SK-N-SH treated with all-trans-retinoic acid at 6 μM for 48 hours (cell line): Measurements from ENCODE around the gene PSORS1C2.

Experiments
- ATAC-seq: fragments of 200-7000 bp; cut with Tn5 transposase; 3 replicates; pipeline ENCODE4 v1.9.1; 2020; ENCODE audit warnings: mild to moderate bottlenecking, moderate library complexity
- ARNTL ChIP-seq: fragments of 450-650 bp; formaldehyde crosslinking; IDR thresholded peaks from 2 replicates; pipeline ENCODE4 v1.5.0; 2020; ENCODE audit warnings: low read depth, mild to moderate bottlenecking, moderate library complexity, borderline replicate concordance
- BACH2 ChIP-seq: fragments of 250-450 bp; sonication (Bioruptor Pico); IDR thresholded peaks from 2 replicates; pipeline ENCODE4 v1.9.0; 2021; ENCODE audit warnings: mild to moderate bottlenecking, borderline replicate concordance
- CREB5 ChIP-seq: fragments of 250-450 bp; sonication (Bioruptor Pico); IDR thresholded peaks from 2 replicates; pipeline ENCODE4 v1.5.1; 2020; ENCODE audit warnings: low read depth, mild to moderate bottlenecking, moderate library complexity
- CSDC2 ChIP-seq: fragments of 250-450 bp; sonication (Bioruptor Pico); IDR thresholded peaks from 2 replicates; pipeline ENCODE4 v1.5.0; 2020; ENCODE audit warnings: mild to moderate bottlenecking, moderate library complexity
- CSRNP3 ChIP-seq: fragments of 250-450 bp; sonication (Bioruptor Pico); IDR thresholded peaks from 2 replicates; pipeline ENCODE4 v1.5.1; 2021; ENCODE audit warnings: mild to moderate bottlenecking, moderate library complexity
- ESRRG ChIP-seq: fragments of 250-450 bp; sonication (Bioruptor Pico); IDR thresholded peaks from 2 replicates; pipeline ENCODE4 v1.6.1; 2021; ENCODE audit warnings: mild to moderate bottlenecking
- GLIS3 ChIP-seq: fragments of 250-450 bp; sonication (Bioruptor Pico); IDR thresholded peaks from 2 replicates; pipeline ENCODE4 v1.5.0; 2020; ENCODE audit warnings: mild to moderate bottlenecking, moderate library complexity
- ISL1 ChIP-seq: fragments of 250-450 bp; sonication (Bioruptor Pico); IDR thresholded peaks from 2 replicates; pipeline ENCODE4 v2.1.2; 2022; ENCODE audit warnings: mild to moderate bottlenecking, moderate library complexity
- OSR1 ChIP-seq: fragments of 250-450 bp; sonication (Bioruptor Pico); IDR thresholded peaks from 2 replicates; pipeline ENCODE4 v1.8.0; 2022; ENCODE audit warnings: moderate library complexity, mild to moderate bottlenecking, inconsistent platforms
- PATZ1 ChIP-seq: fragments of 250-450 bp; sonication (Bioruptor Pico); IDR thresholded peaks from 2 replicates; pipeline ENCODE4 v1.8.0; 2020; ENCODE audit warnings: mild to moderate bottlenecking, moderate library complexity, borderline replicate concordance
- POU6F1 ChIP-seq: fragments of 250-450 bp; sonication (Bioruptor Pico); IDR thresholded peaks from 2 replicates; pipeline ENCODE4 v1.8.0; 2021; ENCODE audit warnings: low read depth, mild to moderate bottlenecking, moderate library complexity, borderline replicate concordance
- PPARA ChIP-seq: fragments of 250-450 bp; sonication (Bioruptor Pico); IDR thresholded peaks from 2 replicates; pipeline ENCODE4 v1.5.0; 2020; ENCODE audit warnings: mild to moderate bottlenecking, borderline replicate concordance
- RARB ChIP-seq: fragments of 250-450 bp; sonication (Bioruptor Pico); IDR thresholded peaks from 2 replicates; pipeline ENCODE4 v1.8.0; 2021; ENCODE audit warnings: mild to moderate bottlenecking, moderate library complexity
- SNAI2 ChIP-seq: fragments of 250-450 bp; sonication (Bioruptor Pico); IDR thresholded peaks from 2 replicates; pipeline ENCODE4 v1.5.0; 2020; ENCODE audit warnings: mild to moderate bottlenecking, moderate library complexity
- TCF4 ChIP-seq: fragments of 250-450 bp; sonication (Bioruptor Pico); IDR thresholded peaks from 2 replicates; pipeline ENCODE4 v1.8.0; 2021; ENCODE audit warnings: mild to moderate bottlenecking, moderate library complexity, borderline replicate concordance
- TOX ChIP-seq: fragments of 250-450 bp; sonication (Bioruptor Pico); IDR thresholded peaks from 2 replicates; pipeline ENCODE4 v1.8.0; 2021; ENCODE audit warnings: mild to moderate bottlenecking, moderate library complexity, borderline replicate concordance
- TSHZ2 ChIP-seq: fragments of 250-450 bp; sonication (Bioruptor Pico); IDR thresholded peaks from 2 replicates; pipeline ENCODE4 v1.5.0; 2020; ENCODE audit warnings: mild to moderate bottlenecking, moderate library complexity
- ZC3H10 ChIP-seq: fragments of 250-450 bp; sonication (Bioruptor Pico); IDR thresholded peaks from 2 replicates; pipeline ENCODE4 v1.5.1; 2021; ENCODE audit warnings: mild to moderate bottlenecking, moderate library complexity
- ZFP3 ChIP-seq: fragments of 250-450 bp; sonication (Bioruptor Pico); IDR thresholded peaks from 2 replicates; pipeline ENCODE4 v1.5.0; 2020; ENCODE audit warnings: mild to moderate bottlenecking, moderate library complexity
- ZFP30 ChIP-seq: fragments of 450-650 bp; formaldehyde crosslinking; IDR thresholded peaks from 2 replicates; pipeline ENCODE4 v1.5.0; 2022; ENCODE audit warnings: mild to moderate bottlenecking, moderate library complexity
- ZNF565 ChIP-seq: fragments of 450-650 bp; formaldehyde crosslinking; conservative IDR thresholded peaks from 2 replicates; pipeline ENCODE4 v1.5.0; 2020; ENCODE audit warnings: low read depth, mild to moderate bottlenecking, moderate library complexity
- ZNF70 ChIP-seq: fragments of 450-650 bp; formaldehyde crosslinking; IDR thresholded peaks from 2 replicates; pipeline ENCODE4 v1.5.0; 2020; ENCODE audit warnings: mild to moderate bottlenecking, moderate library complexity
- ZNF8 ChIP-seq: fragments of 450-650 bp; formaldehyde crosslinking; IDR thresholded peaks from 2 replicates; pipeline ENCODE4 v1.5.0; 2020; ENCODE audit warnings: mild to moderate bottlenecking, moderate library complexity

PSORS1C2 gene

GRCh38 chr6:31157513-31158139 is 18.8 kb upstream of the PSORS1C2 start, which contains the start of gene CCHCR1:
TSS of gene CCHCR1 (minus strand) at chr6:31157802. CDS start at chr6:31157600, 202 bp downstream.
- ATAC-seq, result peak; percentile 52
- TF ChIP-seq SNAI2 (CRISPR knock-in tag) (no peak), PATZ1 (CRISPR knock-in tag) (no peak), BACH2 (CRISPR knock-in tag) (no peak), ZC3H10 (CRISPR knock-in tag) (no peak), ESRRG (no peak), CSDC2 (CRISPR knock-in tag) (no peak), TCF4 (CRISPR knock-in tag) (no peak), ARNTL (CRISPR knock-in tag) (no peak), CSRNP3 (CRISPR knock-in tag) (no peak), OSR1 (CRISPR knock-in tag) (no peak), TOX (CRISPR knock-in tag) (no peak), ZFP30 (CRISPR knock-in tag) (no peak), RARB (CRISPR knock-in tag) (no peak), ZNF70 (no peak), ISL1 (no peak)

- no peak for TF ChIP-seq ZNF70
- TF ChIP-seq PPARA (CRISPR knock-in tag), result no peak
- no peak for TF ChIP-seq CREB5
- no peak for TF ChIP-seq ZNF565 (CRISPR knock-in tag)
- no peak for TF ChIP-seq TOX (CRISPR knock-in tag)
- TF ChIP-seq ZFP30 (CRISPR knock-in tag), result no peak
- TF ChIP-seq TCF4 (CRISPR knock-in tag), result no peak
- no peak for TF ChIP-seq ZFP3 (CRISPR knock-in tag)
- no peak for TF ChIP-seq ESRRG
- no peak for TF ChIP-seq ZC3H10 (CRISPR knock-in tag)
- no peak for TF ChIP-seq GLIS3 (CRISPR knock-in tag)
- no peak for TF ChIP-seq RARB (CRISPR knock-in tag)
- no peak for TF ChIP-seq OSR1 (CRISPR knock-in tag)
- TF ChIP-seq, all 23 proteins: peak for 0
- ATAC-seq, result no peak
These were observed 17.8 kb upstream of the PSORS1C2 start for GRCh38 chr6:31156641-31157040.

- ATAC-seq, result no peak
- no peak for TF ChIP-seq ISL1
- no peak for TF ChIP-seq PPARA (CRISPR knock-in tag)
- no peak for TF ChIP-seq BACH2 (CRISPR knock-in tag)
- no peak for TF ChIP-seq ZNF70
- TF ChIP-seq RARB (CRISPR knock-in tag), result no peak
- no peak for TF ChIP-seq TOX (CRISPR knock-in tag)
These were observed 15.6 kb upstream of the PSORS1C2 start for GRCh38 chr6:31154436-31154835.

- ATAC-seq, result no peak
- TF ChIP-seq SNAI2 (CRISPR knock-in tag), result no peak
- TF ChIP-seq ZFP30 (CRISPR knock-in tag), result no peak
- TF ChIP-seq PPARA (CRISPR knock-in tag), result no peak
- TF ChIP-seq ZNF565 (CRISPR knock-in tag), result no peak
- TF ChIP-seq CREB5, result no peak
- no peak for TF ChIP-seq POU6F1 (CRISPR knock-in tag)
- no peak for TF ChIP-seq ZC3H10 (CRISPR knock-in tag)
- no peak for TF ChIP-seq ZFP3 (CRISPR knock-in tag)
- no peak for TF ChIP-seq ARNTL (CRISPR knock-in tag)
- no peak for TF ChIP-seq OSR1 (CRISPR knock-in tag)
- TF ChIP-seq GLIS3 (CRISPR knock-in tag), result no peak
- TF ChIP-seq ISL1, result no peak
- TF ChIP-seq RARB (CRISPR knock-in tag), result no peak
- no peak for TF ChIP-seq TSHZ2 (CRISPR knock-in tag)
- no peak for TF ChIP-seq ZNF8
These were observed 13.9 kb upstream of the PSORS1C2 start for GRCh38 chr6:31152781-31153180.
